Large intestine (tissue), 12 donors: ENCODE results near the gene KRAS. TPM values are rescaled to one million over a fixed set of nuclear protein-coding genes. Genes with fewer than 3 reads are reported as not detected.
"Not testable (repeated sequence)": the region's sequence is repeated elsewhere in the genome, so short reads cannot be mapped to it uniquely, and the experiment has no call there.

Experiments used
- DNase-seq, 2 donors: peaks; one replicate each; pipeline versions ENCODE4 v3.0.0 to v3.0.0-alpha.2; 2013
- H3K27ac ChIP-seq: one replicate; pipeline ENCODE4 v1.5.1; 2013; ENCODE audit warnings: low read length
- H3K27me3 ChIP-seq: 2 replicates; pipeline ENCODE4 v1.6.1; 2013; ENCODE audit warnings: low read length; ENCODE audit not compliant: control insufficient read depth, insufficient read depth
- H3K36me3 ChIP-seq: 2 replicates; pipeline ENCODE4 v1.6.1; 2013; ENCODE audit warnings: low read length; ENCODE audit not compliant: control insufficient read depth, insufficient read depth
- H3K4me1 ChIP-seq: one replicate; pipeline ENCODE4 v1.6.1; 2013; ENCODE audit warnings: low read length; ENCODE audit not compliant: control insufficient read depth, insufficient read depth
- H3K4me3 ChIP-seq: one replicate; pipeline ENCODE4 v1.5.1; 2013; ENCODE audit warnings: low read length
- H3K9me3 ChIP-seq: one replicate; pipeline ENCODE4 v1.6.1; 2013; ENCODE audit warnings: mild to moderate bottlenecking, low read depth, low read length, moderate library complexity; ENCODE audit not compliant: control insufficient read depth
- WGBS: methylation state at CpG from one replicate; pipeline ENCODE4 v1.1.5; 2013; ENCODE audit warnings: low lambda C conversion rate; ENCODE audit not compliant: insufficient coverage; 5-methylcytosine and 5-hydroxymethylcytosine counted together
- long read RNA-seq, 11 donors: transcript quantifications; one replicate each; lab custom pipeline, GENCODE V29; 2026
- polyA plus RNA-seq: library from polyadenylated mRNA; unstranded; fragments of 120-200 nt; gene quantifications from one replicate; pipeline ENCODE4 v1.2.1, GENCODE V29; 2013

The KRAS gene
- 37.3 TPM for polyA plus RNA-seq
- long read RNA-seq, donor 1, full-length matches to known transcripts: 13 of 61 reads
- long read RNA-seq, donor 1, partial matches to known transcripts: 11 of 61 reads
- long read RNA-seq, donor 1, other reads (novel, unspliced or antisense): 37 of 61 reads
- long read RNA-seq, donor 2, full-length matches to known transcripts: 21 of 21 reads
- long read RNA-seq, donor 2, partial matches to known transcripts: 0 of 21 reads
- long read RNA-seq, donor 2, other reads (novel, unspliced or antisense): 0 of 21 reads
- long read RNA-seq, donor 3: 0 reads
- long read RNA-seq, donor 4: 0 reads
- long read RNA-seq, donor 5, full-length matches to known transcripts: 6 of 6 reads
- long read RNA-seq, donor 5, partial matches to known transcripts: 0 of 6 reads
- long read RNA-seq, donor 5, other reads (novel, unspliced or antisense): 0 of 6 reads
- long read RNA-seq, donor 6, full-length matches to known transcripts: 11 of 11 reads
- long read RNA-seq, donor 6, partial matches to known transcripts: 0 of 11 reads
- long read RNA-seq, donor 6, other reads (novel, unspliced or antisense): 0 of 11 reads
- long read RNA-seq, donor 7, full-length matches to known transcripts: 5 of 23 reads
- long read RNA-seq, donor 7, partial matches to known transcripts: 18 of 23 reads
- long read RNA-seq, donor 7, other reads (novel, unspliced or antisense): 0 of 23 reads
- long read RNA-seq, donor 8, full-length matches to known transcripts: 19 of 19 reads
- long read RNA-seq, donor 8, partial matches to known transcripts: 0 of 19 reads
- long read RNA-seq, donor 8, other reads (novel, unspliced or antisense): 0 of 19 reads
- long read RNA-seq, donor 9, full-length matches to known transcripts: 6 of 6 reads
- long read RNA-seq, donor 9, partial matches to known transcripts: 0 of 6 reads
- long read RNA-seq, donor 9, other reads (novel, unspliced or antisense): 0 of 6 reads
- long read RNA-seq, donor 10, full-length matches to known transcripts: 15 of 20 reads
- long read RNA-seq, donor 10, partial matches to known transcripts: 5 of 20 reads
- long read RNA-seq, donor 10, other reads (novel, unspliced or antisense): 0 of 20 reads
- long read RNA-seq, donor 11, full-length matches to known transcripts: 8 of 8 reads
- long read RNA-seq, donor 11, partial matches to known transcripts: 0 of 8 reads
- long read RNA-seq, donor 11, other reads (novel, unspliced or antisense): 0 of 8 reads

DNA sequence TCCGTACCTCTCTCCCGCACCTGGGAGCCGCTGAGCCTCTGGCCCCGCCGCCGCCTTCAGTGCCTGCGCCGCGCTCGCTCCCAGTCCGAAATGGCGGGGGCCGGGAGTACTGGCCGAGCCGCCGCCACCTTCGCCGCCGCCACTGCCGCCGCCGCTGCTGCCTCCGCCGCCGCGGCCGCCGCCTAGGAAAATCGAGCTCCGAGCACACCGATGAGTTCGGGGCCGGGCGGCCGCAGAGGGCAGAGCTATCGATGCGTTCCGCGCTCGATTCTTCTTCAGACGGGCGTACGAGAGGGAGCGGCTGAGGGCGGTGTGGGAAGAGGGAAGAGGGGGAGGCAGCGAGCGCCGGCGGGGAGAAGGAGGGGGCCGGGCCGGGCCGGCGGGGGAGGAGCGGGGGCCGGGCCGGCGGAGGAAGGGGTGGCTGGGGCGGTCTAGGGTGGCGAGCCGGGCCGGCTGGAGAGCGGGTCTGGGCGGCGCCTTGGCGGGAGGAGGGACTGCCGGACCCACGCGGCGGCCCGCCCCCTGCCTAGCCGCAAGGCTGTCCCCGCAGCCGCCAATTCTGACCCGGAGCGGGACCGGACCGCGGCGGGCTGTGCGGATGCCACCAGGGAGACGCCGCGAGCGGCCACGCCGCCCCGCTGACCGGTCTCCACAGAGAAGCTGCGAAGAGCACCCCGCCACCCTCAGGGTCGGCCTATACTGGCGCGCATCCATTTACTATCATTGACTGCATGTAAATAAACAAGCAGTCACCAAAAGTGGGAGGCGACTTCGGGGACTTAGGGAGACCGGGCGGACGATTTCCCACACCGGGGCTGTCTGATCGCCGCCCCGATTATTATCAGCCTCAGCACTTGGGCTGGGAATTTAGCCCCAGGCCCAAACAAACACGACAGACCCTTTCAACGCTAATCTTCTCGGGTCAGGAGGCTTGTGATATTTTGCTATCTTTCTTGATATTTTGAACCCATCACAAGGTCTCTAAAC, at the start of gene KRAS:
TSS of gene KRAS (minus strand) at position 186 of the 987 bp plus-strand sequence.
- H3K4me3 ChIP-seq: peak within 1 kb of the TSS; percentile 92
- WGBS: no CpG with 5 or more reads among the region's 105 CpGs
- peak; percentile 97 to 98 for DNase-seq
- H3K9me3 ChIP-seq: no peaks in the 10 kb centered on the region
- peaks cover 5% of the 10 kb centered on the region for H3K36me3 ChIP-seq
- peak within 1 kb of the TSS; percentile 94 for H3K27ac ChIP-seq
- H3K27me3 ChIP-seq: no peaks in the 10 kb centered on the region
- H3K4me1 ChIP-seq: peaks cover 23% of the 10 kb centered on the region

DNA sequence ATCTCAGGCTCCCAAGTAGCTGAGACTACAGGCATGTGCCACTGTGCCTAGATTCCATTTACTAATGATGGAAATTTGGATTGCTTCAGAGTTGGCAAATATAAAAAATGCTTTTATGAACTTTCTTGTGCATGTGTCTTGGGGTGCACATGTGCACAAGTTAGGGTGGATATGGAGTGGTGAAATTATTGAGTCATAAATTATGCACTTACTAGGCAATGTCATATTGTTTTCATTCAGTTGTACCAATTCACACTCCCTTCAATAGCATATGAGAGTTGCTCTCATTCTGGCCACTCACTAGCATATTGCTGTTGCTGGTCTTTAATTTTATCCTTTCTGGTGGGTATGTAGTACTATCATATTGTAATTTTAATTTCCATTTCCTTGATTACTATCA, 45.7 kb upstream of the KRAS start:
- no peaks in the 10 kb centered on the region for H3K27me3 ChIP-seq
- no peak overlapping the region for H3K4me3 ChIP-seq
- H3K4me1 ChIP-seq: no peaks in the 10 kb centered on the region
- no peak for DNase-seq
- H3K36me3 ChIP-seq: no peaks in the 10 kb centered on the region
- H3K9me3 ChIP-seq: no peaks in the 10 kb centered on the region
- H3K27ac ChIP-seq: no peak overlapping the region

DNA sequence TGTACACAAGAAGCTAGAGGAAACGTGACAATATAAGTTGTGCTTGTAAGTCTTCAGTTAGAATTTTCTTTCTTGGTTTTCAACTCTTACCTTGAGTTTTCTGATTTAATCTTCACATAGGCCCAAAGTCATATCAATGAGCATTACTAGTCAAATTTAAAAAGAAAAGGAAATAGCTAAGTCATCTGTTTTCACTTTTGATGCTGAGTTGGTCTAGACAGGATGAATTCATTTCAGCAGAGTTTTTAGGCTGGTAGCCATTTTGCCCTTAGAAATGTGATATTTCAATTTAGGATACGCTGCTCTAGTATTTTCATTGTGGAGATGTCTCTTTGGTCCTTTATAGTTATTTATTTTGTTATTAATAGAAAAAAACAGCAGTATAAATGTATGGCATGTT, 44.6 kb upstream of the KRAS start:
- no peak for DNase-seq
- Histone ChIP-seq H3K27ac (no peak overlapping the region), H3K4me1 (no peaks in the 10 kb centered on the region), H3K4me3 (no peak overlapping the region), H3K36me3 (no peaks in the 10 kb centered on the region), H3K9me3 (no peaks in the 10 kb centered on the region), H3K27me3 (no peaks in the 10 kb centered on the region)
- WGBS: 96% methylated on average over 2 of the region's 2 CpGs

DNA sequence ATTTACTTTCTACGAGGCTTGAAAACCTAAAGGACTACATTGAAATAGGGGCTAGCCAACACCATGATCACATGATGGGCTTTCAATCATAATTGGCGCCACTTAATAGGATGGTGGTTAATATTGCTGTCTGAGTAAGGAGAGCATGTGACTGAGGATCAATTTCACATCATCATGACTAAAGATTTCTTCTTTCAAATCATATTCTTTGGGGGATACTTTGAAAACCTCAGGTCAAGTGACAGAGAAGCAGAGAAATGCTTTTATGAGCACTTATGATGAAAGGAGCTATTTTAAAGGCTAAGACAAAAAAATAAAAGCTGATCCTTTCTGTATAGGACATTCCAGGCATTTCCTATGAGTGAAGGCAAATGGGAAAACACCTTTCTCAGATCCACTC, 42.9 kb upstream of the KRAS start:
- H3K4me1 ChIP-seq: no peaks in the 10 kb centered on the region
- no peaks in the 10 kb centered on the region for H3K27me3 ChIP-seq
- WGBS: no CpG with 5 or more reads among the region's 2 CpGs
- peaks cover 3% of the 10 kb centered on the region for H3K9me3 ChIP-seq
- H3K27ac ChIP-seq: no peak overlapping the region
- H3K4me3 ChIP-seq: no peak overlapping the region
- H3K36me3 ChIP-seq: no peaks in the 10 kb centered on the region
- DNase-seq: no peak

DNA sequence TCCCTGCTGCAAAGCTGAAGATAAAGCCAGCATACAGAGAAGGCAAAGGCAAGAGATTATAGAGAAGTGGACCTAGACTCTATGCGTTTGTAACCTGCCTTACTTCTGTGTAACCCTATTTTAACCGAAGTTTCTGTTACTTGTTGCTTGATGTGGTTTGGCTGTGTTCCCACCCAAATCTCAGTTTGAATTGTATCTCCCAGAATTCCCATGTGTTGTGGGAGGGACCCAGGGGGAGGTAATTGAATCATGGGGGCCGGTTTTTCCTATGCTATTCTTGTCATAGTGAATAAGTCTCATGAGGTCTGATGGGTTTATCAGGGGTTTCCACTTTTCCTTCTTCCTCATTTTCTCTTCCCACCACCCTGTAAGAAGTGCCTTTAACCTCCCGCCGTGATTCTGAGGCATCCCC, 42.1 kb upstream of the KRAS start:
- not testable (repeated sequence) for H3K36me3 ChIP-seq, DNase-seq, H3K4me3 ChIP-seq, H3K27me3 ChIP-seq, H3K9me3 ChIP-seq, H3K27ac ChIP-seq, H3K4me1 ChIP-seq
- 100% methylated on average over 3 of the region's 5 CpGs for WGBS

DNA sequence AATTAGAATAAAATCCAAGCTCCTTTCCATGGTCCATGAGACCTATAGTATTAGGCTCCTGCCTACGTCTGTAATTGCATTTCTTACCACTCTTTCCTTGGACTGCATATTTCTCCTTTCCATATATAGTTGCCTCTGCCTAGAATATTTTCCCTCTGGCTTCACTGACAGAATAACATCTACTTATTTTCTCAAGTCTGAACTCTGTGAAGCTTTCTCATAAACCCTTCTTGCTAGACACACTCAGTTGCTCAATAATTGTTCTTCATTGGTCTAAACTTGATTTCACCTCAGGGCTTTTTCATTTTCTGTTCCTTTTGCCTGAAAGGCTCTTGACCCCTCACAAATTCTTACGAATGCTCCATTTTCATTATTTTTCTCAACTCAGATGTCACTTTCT, 36.9 kb upstream of the KRAS start:
- peaks cover 3% of the 10 kb centered on the region for H3K9me3 ChIP-seq
- H3K36me3 ChIP-seq: no peaks in the 10 kb centered on the region
- no peaks in the 10 kb centered on the region for H3K4me1 ChIP-seq
- no peak overlapping the region for H3K4me3 ChIP-seq
- H3K27ac ChIP-seq: no peak overlapping the region
- DNase-seq: no peak
- H3K27me3 ChIP-seq: no peaks in the 10 kb centered on the region
- WGBS: 100% methylated on average over 2 of the region's 2 CpGs

DNA sequence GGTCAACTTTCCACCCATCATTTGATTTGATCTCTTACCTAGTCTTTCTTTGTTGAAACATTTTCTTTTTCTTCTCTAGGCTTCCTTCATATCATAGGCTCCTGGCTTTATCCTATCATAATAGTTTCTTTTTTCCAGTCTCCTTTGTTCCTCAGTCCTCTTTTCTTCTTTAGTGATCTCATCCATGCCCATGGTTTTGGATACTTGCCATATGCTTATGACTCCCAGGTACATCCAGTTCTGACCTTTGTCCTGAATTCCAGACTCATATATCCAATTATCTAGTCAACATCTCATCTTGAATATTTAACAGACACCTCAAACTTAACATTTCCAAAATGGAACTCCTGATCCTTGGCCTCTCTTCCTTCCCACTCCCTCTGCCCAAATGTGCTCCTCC, 36.1 kb upstream of the KRAS start:
- H3K9me3 ChIP-seq: peaks cover 3% of the 10 kb centered on the region

DNA sequence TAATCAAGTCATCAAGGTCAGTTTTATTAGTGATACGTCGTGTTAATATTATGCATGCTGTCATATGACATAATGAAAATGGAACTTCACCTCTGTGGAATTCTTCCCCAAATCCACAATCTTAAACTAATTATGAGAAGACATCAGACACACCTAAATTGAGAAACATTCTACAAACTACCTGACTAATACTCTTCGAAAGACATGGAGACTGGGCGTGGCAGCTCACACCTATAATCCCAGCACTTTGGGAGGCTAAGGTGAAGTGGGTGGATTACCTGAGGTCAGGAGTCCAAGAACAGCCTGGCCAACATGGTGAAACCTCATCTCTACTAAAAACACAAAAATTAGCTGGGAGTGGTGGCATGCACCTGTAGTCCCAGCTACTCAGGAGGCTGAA, 33.3 kb upstream of the KRAS start:
- Histone ChIP-seq H3K27me3 (no peaks in the 10 kb centered on the region), H3K4me1 (no peaks in the 10 kb centered on the region), H3K9me3 (no peaks in the 10 kb centered on the region), H3K27ac (no peak overlapping the region), H3K36me3 (no peaks in the 10 kb centered on the region), H3K4me3 (no peak overlapping the region)
- no peak for DNase-seq
- 100% methylated on average over 2 of the region's 4 CpGs for WGBS

More for the DNA sequence above, 36.1 kb upstream of the KRAS start:
- Histone ChIP-seq H3K27me3 (no peaks in the 10 kb centered on the region), H3K36me3 (no peaks in the 10 kb centered on the region), H3K27ac (no peak overlapping the region), H3K4me1 (no peaks in the 10 kb centered on the region), H3K4me3 (no peak overlapping the region)
- no peak for DNase-seq

DNA sequence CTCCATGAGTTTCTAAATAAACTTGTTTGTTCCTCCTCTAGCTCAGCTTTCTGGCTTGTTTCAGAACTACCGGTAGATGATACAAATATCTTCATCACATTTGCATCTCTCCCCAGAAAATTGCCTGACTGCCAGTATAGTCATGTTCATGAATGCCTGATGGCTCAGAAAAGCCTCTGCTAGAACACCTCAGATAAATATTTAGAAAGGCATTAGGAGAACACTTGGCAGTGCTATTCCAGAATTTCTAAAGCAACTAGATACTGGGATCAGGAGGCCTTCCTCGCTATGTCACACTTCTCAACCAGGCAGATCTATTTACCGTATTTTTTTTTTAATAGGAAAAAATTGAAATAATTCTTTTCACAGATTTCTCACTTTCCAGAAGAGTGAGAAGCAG, 32.3 kb upstream of the KRAS start:
- Histone ChIP-seq H3K27ac (no peak overlapping the region), H3K9me3 (no peaks in the 10 kb centered on the region), H3K27me3 (no peaks in the 10 kb centered on the region), H3K4me1 (no peaks in the 10 kb centered on the region), H3K36me3 (no peaks in the 10 kb centered on the region), H3K4me3 (no peak overlapping the region)
- WGBS: 100% methylated on average over 1 of the region's 3 CpGs
- no peak for DNase-seq
